HepG2 (cell line): ENCODE data around the gene ACAP3. TPM values are rescaled to one million over a fixed set of nuclear protein-coding genes. Genes with fewer than 3 reads are reported as not detected.

Experiments
- AGO2 ChIP-seq: fragments of 200-400 bp; formaldehyde crosslinking; optimal IDR thresholded peaks from 2 replicates; pipeline ENCODE3; 2017; ENCODE audit warnings: mild to moderate bottlenecking, low read depth, low read length, moderate library complexity
- BCLAF1 ChIP-seq: fragments of 450-650 bp; IDR thresholded peaks from 2 replicates; pipeline ENCODE4 v1.6.1; 2017; ENCODE audit warnings: mild to moderate bottlenecking
- CC2D1A ChIP-seq: sonication (generic); formaldehyde crosslinking; IDR thresholded peaks from 2 replicates; pipeline ENCODE4 v1.8.1; 2023; ENCODE audit warnings: mild to moderate bottlenecking, missing genetic modification reagents
- CCDC6 ChIP-seq: sonication (generic); formaldehyde crosslinking; IDR thresholded peaks from 2 replicates; pipeline ENCODE4 v1.8.1; 2022; ENCODE audit warnings: mild to moderate bottlenecking, missing genetic modification reagents, moderate library complexity
- CENPBD1 ChIP-seq: sonication (generic); formaldehyde crosslinking; IDR thresholded peaks from 2 replicates; pipeline ENCODE4 v1.8.0; 2022; ENCODE audit warnings: missing genetic modification reagents, low read depth, mild to moderate bottlenecking, borderline replicate concordance
- CSRNP1 ChIP-seq: sonication (generic); formaldehyde crosslinking; IDR thresholded peaks from 2 replicates; pipeline ENCODE4 v1.8.1; 2023; ENCODE audit warnings: mild to moderate bottlenecking, missing genetic modification reagents
- ELF1 ChIP-seq: sonication (generic); formaldehyde crosslinking; IDR thresholded peaks from 2 replicates; pipeline ENCODE4 v1.4.0; 2020; ENCODE audit warnings: missing genetic modification reagents
- FOXJ3 ChIP-seq: sonication (generic); formaldehyde crosslinking; IDR thresholded peaks from 2 replicates; pipeline ENCODE4 v1.4.0; 2020; ENCODE audit warnings: missing genetic modification reagents, mild to moderate bottlenecking, borderline replicate concordance
- ISL2 ChIP-seq: sonication (generic); formaldehyde crosslinking; IDR thresholded peaks from 2 replicates; pipeline ENCODE4 v1.5.0; 2020; ENCODE audit warnings: missing genetic modification reagents
- LCORL ChIP-seq, 2 experiments: fragments of 450-650 bp in 1 of 2; sonication (generic) in 1 of 2; formaldehyde crosslinking in 1 of 2; IDR thresholded peaks; 2 replicates each; pipeline versions ENCODE4 v1.5.0 to v1.6.1; 2017 to 2020; ENCODE audit warnings: antibody characterized with exemption in 1 of 2, missing genetic modification reagents in 1 of 2
- MAX ChIP-seq: IDR thresholded peaks from 2 replicates; pipeline ENCODE4 v1.6.1; 2012; ENCODE audit warnings: inconsistent platforms
- POGK ChIP-seq: sonication (generic); formaldehyde crosslinking; conservative IDR thresholded peaks from 2 replicates; pipeline ENCODE4 v1.8.0; 2022; ENCODE audit warnings: mild to moderate bottlenecking, moderate library complexity, missing genetic modification reagents
- POLR2A ChIP-seq, 2 experiments: IDR thresholded peaks; 2 replicates each; pipeline ENCODE4 v1.6.1; 2011; ENCODE audit warnings: low read depth in 2 of 2, low read length in 2 of 2, mild to moderate bottlenecking in 1 of 2, moderate library complexity in 1 of 2; ENCODE audit not compliant: insufficient read depth in 1 of 2
- SAFB2 ChIP-seq: sonication (generic); formaldehyde crosslinking; IDR thresholded peaks from 2 replicates; pipeline ENCODE4 v1.5.1; 2020; ENCODE audit warnings: missing genetic modification reagents, low read depth, mild to moderate bottlenecking, borderline replicate concordance
- SP2 ChIP-seq: sonication (generic); formaldehyde crosslinking; IDR thresholded peaks from 2 replicates; pipeline ENCODE4 v1.5.1; 2020; ENCODE audit warnings: mild to moderate bottlenecking, missing genetic modification reagents
- ZIK1 ChIP-seq: sonication (generic); formaldehyde crosslinking; IDR thresholded peaks from 2 replicates; pipeline ENCODE4 v1.5.0; 2020; ENCODE audit warnings: mild to moderate bottlenecking, low read depth, missing genetic modification reagents, borderline replicate concordance
- ZNF451 ChIP-seq: sonication (generic); formaldehyde crosslinking; IDR thresholded peaks from 2 replicates; pipeline ENCODE4 v1.5.0; 2020; ENCODE audit warnings: mild to moderate bottlenecking, missing genetic modification reagents
- ZNF576 ChIP-seq: sonication (generic); formaldehyde crosslinking; IDR thresholded peaks from 2 replicates; pipeline ENCODE4 v1.4.0; 2020; ENCODE audit warnings: mild to moderate bottlenecking, missing genetic modification reagents
- ZNF879 ChIP-seq: sonication (generic); formaldehyde crosslinking; IDR thresholded peaks from 2 replicates; pipeline ENCODE4 v1.8.1; 2023; ENCODE audit warnings: missing genetic modification reagents
- polyA plus RNA-seq, 8 experiments: library from polyadenylated mRNA; depleted of rRNA in 3 of 8; stranded (reverse) in 7 of 8; unstranded in 1 of 8; fragments of >200 nt; fragmentation: Illumina TruSeq in 4 of 8; extraction: Trizol in 4 of 8; gene quantifications; 2 replicates each; pipeline versions ENCODE4 v1.2.1 to v1.2.3, GENCODE V29; 2011 to 2016; ENCODE audit warnings: low read depth in 4 of 8, missing spikeins in 1 of 8, mixed read lengths in 1 of 8; ENCODE audit not compliant: insufficient read depth in 1 of 8
- total RNA-seq, 5 experiments: library from RNA; depleted of rRNA; stranded (reverse); fragments of >200 nt; fragmentation: Illumina TruSeq; extraction: Trizol; gene quantifications; 2 replicates each; pipeline ENCODE4 v1.2.3, GENCODE V29; 2016; ENCODE audit warnings: low read depth in 1 of 5

The ACAP3 gene
- total and polyA plus RNA-seq, 2 of the 13 experiments (the other 11 are each of a cell fraction or from before 2014, with no cell fraction given), result 29.4 to 50.8 TPM

- TF ChIP-seq CC2D1A (no peak), ISL2 (no peak), LCORL (IDR thresholded peaks at IDR 0.05) (no peak), LCORL (CRISPR knock-in tag; IDR thresholded peaks at IDR 0.05) (0 out of 2 replicates have a peak, but pooled peaks have one; percentile 65), SP2 (CRISPR knock-in tag) (no peak), ELF1 (CRISPR knock-in tag) (no peak), CSRNP1 (CRISPR knock-in tag) (no peak), AGO2 (peak; percentile 88), ZIK1 (no peak), POLR2A (IDR thresholded peaks at IDR 0.05; ENCODE audit: insufficient read depth in 1 of 2, low read depth in 2 of 2, low read length in 2 of 2) (no peak), ZNF451 (CRISPR knock-in tag) (no peak), ZNF576 (peak; percentile 41; the same call in 1 of the 2 replicates), CENPBD1 (no peak), BCLAF1 (no peak), CCDC6 (CRISPR knock-in tag) (no peak), SAFB2 (CRISPR knock-in tag) (no peak), MAX (no peak), POGK (CRISPR knock-in tag) (no peak), FOXJ3 (no peak), ZNF879 (CRISPR knock-in tag) (no peak)
These were observed 15.9 kb downstream of the ACAP3 start (continued) for GRCh38 chr1:1291548-1292441.
